Lung (tissue), 12 donors: ENCODE measurements around the gene IQCM. TPM values are rescaled to one million over a fixed set of nuclear protein-coding genes. Genes with fewer than 3 reads are reported as not detected.

Experiments
- ATAC-seq: fragments of 200-7000 bp; cut with Tn5 transposase; one replicate; pipeline ENCODE4 v1.9.1; 2020; ENCODE audit warnings: moderate number of reproducible peaks; ENCODE audit not compliant: insufficient read depth, low FRiP score
- DNase-seq, 3 donors: peaks; one replicate each; pipeline ENCODE4 v3.0.0-alpha.2; 2013 to 2017
- H3K27ac ChIP-seq, 2 donors: one replicate each; pipeline ENCODE4 v1.5.1; 2013; ENCODE audit warnings: mild to moderate bottlenecking in 2 of 2, moderate library complexity in 2 of 2, control low read depth in 1 of 2, inconsistent platforms in 1 of 2, low read depth in 1 of 2, low read length in 1 of 2
- H3K27me3 ChIP-seq, 3 donors: one replicate each; pipeline ENCODE4 v1.5.1; 2013; ENCODE audit warnings: low read length in 2 of 3; ENCODE audit not compliant: control insufficient read depth in 3 of 3, insufficient read depth in 3 of 3
- H3K36me3 ChIP-seq, 4 donors: one replicate each; pipeline ENCODE4 v1.5.1; 2013; ENCODE audit warnings: low read length in 4 of 4, mild to moderate bottlenecking in 1 of 4, moderate library complexity in 1 of 4; ENCODE audit not compliant: control insufficient read depth in 4 of 4, insufficient read depth in 4 of 4
- H3K4me1 ChIP-seq, 5 donors: one replicate each; pipeline ENCODE4 v1.5.1; 2013; ENCODE audit warnings: low read length in 5 of 5, mild to moderate bottlenecking in 2 of 5, moderate library complexity in 1 of 5; ENCODE audit not compliant: control insufficient read depth in 5 of 5, insufficient read depth in 5 of 5
- H3K4me3 ChIP-seq: one replicate; pipeline ENCODE4 v1.5.1; 2013; ENCODE audit warnings: mild to moderate bottlenecking, control low read depth, moderate library complexity
- H3K9ac ChIP-seq, 2 donors: one replicate each; pipeline ENCODE4 v1.5.1; 2013; ENCODE audit warnings: low read length in 2 of 2, control low read depth in 1 of 2; ENCODE audit not compliant: insufficient read depth in 1 of 2
- H3K9me3 ChIP-seq, 4 donors: one replicate each; pipeline ENCODE4 v1.5.1; 2013; ENCODE audit warnings: low read length in 3 of 4, mild to moderate bottlenecking in 1 of 4, moderate library complexity in 1 of 4; ENCODE audit not compliant: control insufficient read depth in 4 of 4, insufficient read depth in 3 of 4
- whole genome bisulfite sequencing, 2 donors: extraction: QIAGEN DNeasy Blood & Tissue Kit; methylation state at CpG; one replicate each; pipeline ENCODE4 v1.1.7; 2013; 5-methylcytosine and 5-hydroxymethylcytosine counted together
- polyA plus RNA-seq, 2 donors: library from polyadenylated mRNA; stranded (reverse); fragments of 200-250 nt; gene quantifications; one replicate each; pipeline ENCODE4 v1.2.1, GENCODE V29; 2013
- total RNA-seq, 2 donors: library from RNA; depleted of rRNA in 1 of 2; stranded (reverse); fragments of >200 nt in 1 of 2; gene quantifications; one replicate each; pipeline ENCODE4 v1.2.1, GENCODE V29; 2014 to 2021
- TF ChIP-seq, protein P1 (sequence below): IDR thresholded peaks from 2 replicates; pipeline ENCODE4 v1.5.1; 2012; ENCODE audit warnings: mild to moderate bottlenecking; ENCODE audit errors: control extremely low read depth, extremely low read depth
- donor health status: control.
- donor health status: control.
- donor health status: Bipolar disorder and iron deficiency.
- donor health status: healthy.
- donor health status: DM: yes; HTN: yes; CAD: no.

IQCM gene
- total and polyA plus RNA-seq, 4 donors: not detected

DNA sequence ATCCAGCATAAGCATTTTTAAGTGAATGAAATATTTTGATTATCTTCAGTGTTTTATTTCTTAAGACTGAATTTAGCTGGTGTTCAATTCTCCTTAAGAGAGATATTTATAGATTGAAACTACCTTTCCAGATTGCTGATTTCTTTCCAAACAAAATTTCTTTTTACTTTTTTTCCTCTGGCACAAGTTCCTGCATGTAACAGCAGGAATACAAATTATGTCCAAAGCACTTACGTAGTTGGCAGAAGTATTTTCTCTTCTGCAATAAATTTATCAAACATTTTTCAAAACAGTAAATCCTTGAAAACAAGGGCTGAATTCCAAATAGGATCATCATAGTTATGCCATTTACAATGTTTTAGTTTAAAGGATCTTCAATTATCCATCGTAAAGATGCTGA is 412.6 kb downstream of the IQCM start:
- no peak for ATAC-seq
- 79 to 84% methylated on average over 2 of the region's 2 CpGs for WGBS, 2 donors
- TF ChIP-seq, protein P1, sequence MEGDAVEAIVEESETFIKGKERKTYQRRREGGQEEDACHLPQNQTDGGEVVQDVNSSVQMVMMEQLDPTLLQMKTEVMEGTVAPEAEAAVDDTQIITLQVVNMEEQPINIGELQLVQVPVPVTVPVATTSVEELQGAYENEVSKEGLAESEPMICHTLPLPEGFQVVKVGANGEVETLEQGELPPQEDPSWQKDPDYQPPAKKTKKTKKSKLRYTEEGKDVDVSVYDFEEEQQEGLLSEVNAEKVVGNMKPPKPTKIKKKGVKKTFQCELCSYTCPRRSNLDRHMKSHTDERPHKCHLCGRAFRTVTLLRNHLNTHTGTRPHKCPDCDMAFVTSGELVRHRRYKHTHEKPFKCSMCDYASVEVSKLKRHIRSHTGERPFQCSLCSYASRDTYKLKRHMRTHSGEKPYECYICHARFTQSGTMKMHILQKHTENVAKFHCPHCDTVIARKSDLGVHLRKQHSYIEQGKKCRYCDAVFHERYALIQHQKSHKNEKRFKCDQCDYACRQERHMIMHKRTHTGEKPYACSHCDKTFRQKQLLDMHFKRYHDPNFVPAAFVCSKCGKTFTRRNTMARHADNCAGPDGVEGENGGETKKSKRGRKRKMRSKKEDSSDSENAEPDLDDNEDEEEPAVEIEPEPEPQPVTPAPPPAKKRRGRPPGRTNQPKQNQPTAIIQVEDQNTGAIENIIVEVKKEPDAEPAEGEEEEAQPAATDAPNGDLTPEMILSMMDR: no peak

DNA sequence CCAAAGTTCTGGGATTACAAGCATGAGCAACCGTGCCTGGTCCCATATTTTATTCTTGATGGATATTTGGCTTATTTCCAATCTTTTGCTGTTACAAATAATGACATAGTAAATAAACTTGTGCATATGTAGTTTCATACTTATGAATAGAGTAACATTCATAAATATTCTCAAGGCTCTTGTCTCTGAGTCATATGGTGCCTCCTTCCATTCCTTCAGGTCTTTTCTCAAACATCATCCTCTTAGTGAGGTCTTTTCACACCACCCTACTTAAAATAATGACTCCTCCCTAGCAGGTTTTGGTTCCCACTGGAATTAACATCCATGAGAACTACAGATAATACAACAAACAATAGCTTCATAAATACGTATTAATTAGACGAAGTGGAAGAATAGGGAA is 416.6 kb downstream of the IQCM start:
- no peak for DNase-seq
- no peaks in the 10 kb centered on the region for H3K9me3 ChIP-seq
- WGBS, 2 donors: 63 to 69% methylated on average over 3 of the region's 3 CpGs
- TF ChIP-seq, protein P1: no peak
- no peaks in the 10 kb centered on the region for H3K4me1 ChIP-seq
- H3K36me3 ChIP-seq: no peaks in the 10 kb centered on the region
- no peak overlapping the region for H3K9ac ChIP-seq
- no peak overlapping the region for H3K27ac ChIP-seq
- no peak overlapping the region for H3K4me3 ChIP-seq
- no peak for ATAC-seq
- H3K27me3 ChIP-seq: no peaks in the 10 kb centered on the region

More for the DNA sequence above, 412.6 kb downstream of the IQCM start:
- H3K36me3 ChIP-seq: no peaks in the 10 kb centered on the region
- no peak for DNase-seq
- H3K4me1 ChIP-seq: no peaks in the 10 kb centered on the region
- H3K9ac ChIP-seq: no peak overlapping the region
- H3K27ac ChIP-seq: no peak overlapping the region
- H3K27me3 ChIP-seq: no peaks in the 10 kb centered on the region
- H3K4me3 ChIP-seq: no peak overlapping the region
- no peaks in the 10 kb centered on the region for H3K9me3 ChIP-seq

DNA sequence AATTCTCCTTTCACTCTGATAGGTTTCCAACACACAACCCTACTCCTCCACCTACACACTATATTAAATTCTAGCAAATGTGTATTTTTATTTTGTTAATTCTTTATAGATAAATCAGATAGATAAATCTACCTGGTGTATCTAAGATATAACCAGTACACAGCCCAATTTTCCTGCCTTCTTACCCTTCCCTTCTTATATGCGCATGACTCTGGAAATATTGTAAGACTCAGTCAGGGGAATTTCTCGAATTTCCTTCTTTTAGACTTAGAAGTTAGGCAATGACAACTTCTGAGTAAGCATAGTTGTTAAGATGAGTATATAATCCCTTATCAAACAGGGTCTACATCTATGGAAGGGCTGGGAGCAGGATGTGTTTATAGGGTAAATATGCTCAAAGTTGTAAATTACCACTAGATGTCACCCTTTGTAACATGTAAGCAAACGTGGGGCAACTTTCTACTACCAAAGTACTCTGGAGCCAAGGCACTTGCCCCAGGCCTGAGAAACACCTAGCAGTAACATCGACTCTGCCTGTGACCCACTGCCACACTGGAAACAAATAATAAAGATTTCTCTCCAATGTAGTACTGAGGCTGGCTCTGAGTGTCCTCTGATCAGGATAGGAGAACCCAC is 444.7 kb downstream of the IQCM start:
- H3K36me3 ChIP-seq: no peaks in the 10 kb centered on the region
- 44 to 48% methylated on average over 4 of the region's 4 CpGs for WGBS, 2 donors
- peak in 2 of 3 donors; percentile 13 to 20 for DNase-seq

More for the DNA sequence above, 444.7 kb downstream of the IQCM start:
- Histone ChIP-seq H3K9ac (no peak overlapping the region), H3K9me3 (no peaks in the 10 kb centered on the region), H3K4me3 (no peak overlapping the region), H3K4me1 (no peaks in the 10 kb centered on the region), H3K27ac (no peak overlapping the region), H3K27me3 (no peaks in the 10 kb centered on the region)
- TF ChIP-seq, protein P1: no peak
- ATAC-seq: peak; percentile 27
